IMR-90 (cell line): ENCODE data around the gene TACC3.

Experiments
- BHLHE40 ChIP-seq: fragments of 150-350 bp; IDR thresholded peaks from 2 replicates; pipeline ENCODE4 v1.6.1; 2016; ENCODE audit warnings: mild to moderate bottlenecking, low read depth, low read length
- CEBPB ChIP-seq: IDR thresholded peaks from 2 replicates; pipeline ENCODE4 v1.6.1; 2012; ENCODE audit warnings: low read depth, low read length, improper control_type of control experiment
- MAFK ChIP-seq: IDR thresholded peaks from 2 replicates; pipeline ENCODE4 v1.6.1; 2012; ENCODE audit warnings: low read depth, low read length, improper control_type of control experiment
- MAZ ChIP-seq: IDR thresholded peaks from 2 replicates; pipeline ENCODE4 v1.6.1; 2012; ENCODE audit warnings: low read depth, mild to moderate bottlenecking, low read length, improper control_type of control experiment, moderate library complexity, borderline replicate concordance
- MXI1 ChIP-seq: IDR thresholded peaks from 2 replicates; pipeline ENCODE4 v1.6.1; 2012; ENCODE audit warnings: low read depth, mild to moderate bottlenecking, low read length, moderate library complexity, borderline replicate concordance
- POLR2A ChIP-seq: IDR thresholded peaks from 2 replicates; pipeline ENCODE4 v1.6.1; 2012; ENCODE audit warnings: mild to moderate bottlenecking, low read depth, low read length
- RAD21 ChIP-seq: IDR thresholded peaks from 2 replicates; pipeline ENCODE4 v1.6.1; 2012; ENCODE audit warnings: low read length, improper control_type of control experiment
- RFX5 ChIP-seq: IDR thresholded peaks from 2 replicates; pipeline ENCODE4 v1.8.0; 2012; ENCODE audit warnings: low read depth, mild to moderate bottlenecking, low read length, moderate library complexity
- SMC3 ChIP-seq: fragments of 150-350 bp; IDR thresholded peaks from 2 replicates; pipeline ENCODE4 v1.6.1; 2016; ENCODE audit warnings: low read depth, mild to moderate bottlenecking, antibody characterized with exemption, low read length, moderate library complexity
- TF ChIP-seq, protein P1 (sequence below): conservative IDR thresholded peaks from 2 replicates; pipeline ENCODE4 v1.5.1; 2012; ENCODE audit warnings: mild to moderate bottlenecking, low read depth, low read length, improper control_type of control experiment
- TF ChIP-seq, protein P2 (sequence below): fragments of 150-350 bp; IDR thresholded peaks from 2 replicates; pipeline ENCODE4 v1.6.1; 2017; ENCODE audit warnings: mild to moderate bottlenecking, antibody characterized with exemption, low read length, low read depth

DNA sequence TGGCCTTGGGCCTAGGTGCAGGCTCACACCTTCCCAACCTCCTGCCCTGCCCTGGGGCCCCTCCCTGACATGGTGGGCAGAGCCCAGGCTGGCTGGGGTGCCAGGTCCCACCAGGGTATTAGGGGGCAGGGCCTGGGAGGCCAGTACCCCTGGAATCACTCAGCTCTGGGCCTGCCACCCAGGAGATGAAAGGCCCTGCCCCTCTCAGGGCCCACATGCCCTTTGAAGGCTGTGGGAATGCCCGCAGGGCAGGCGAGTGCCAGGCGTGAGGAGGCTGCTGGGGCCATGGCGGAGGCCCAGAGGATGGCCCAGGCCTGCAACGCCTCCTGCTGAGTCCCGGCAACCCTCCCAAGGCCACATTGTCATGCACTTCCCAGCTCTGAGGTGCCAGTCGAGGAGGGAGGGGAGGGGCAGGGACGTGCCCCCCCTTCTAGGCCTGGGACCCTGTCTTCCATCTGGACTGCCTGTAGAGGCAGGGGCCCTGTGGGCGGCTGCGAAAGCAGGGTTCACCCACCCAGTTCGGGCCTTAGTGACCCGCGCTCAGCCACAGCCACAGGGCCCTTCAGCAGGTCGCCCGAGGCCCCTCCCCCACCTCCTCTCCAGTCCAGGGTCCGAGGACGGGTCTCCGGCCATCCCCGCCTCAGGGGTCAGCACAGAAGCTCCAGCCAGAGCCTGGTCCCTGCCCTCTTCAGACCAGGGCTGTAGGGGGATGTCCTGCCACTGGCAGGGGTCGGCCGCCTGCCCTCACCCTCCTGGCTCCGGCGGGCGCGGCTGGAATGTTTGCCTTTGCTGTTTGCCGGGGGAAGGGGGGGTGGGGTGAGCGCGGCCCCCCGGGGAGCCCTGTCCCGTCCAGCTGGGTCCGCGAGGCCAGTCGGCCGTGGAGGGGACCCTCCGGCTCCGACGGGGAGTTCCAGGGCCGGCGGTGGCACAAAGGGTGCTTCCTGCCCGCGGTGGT is 45.1 kb downstream of the TACC3 start:
- TF ChIP-seq POLR2A (no peak), MXI1 (no peak), CEBPB (no peak), SMC3 (no peak), RAD21 (no peak), MAFK (no peak), RFX5 (no peak), MAZ (no peak), BHLHE40 (no peak)
- TF ChIP-seq, protein P1, sequence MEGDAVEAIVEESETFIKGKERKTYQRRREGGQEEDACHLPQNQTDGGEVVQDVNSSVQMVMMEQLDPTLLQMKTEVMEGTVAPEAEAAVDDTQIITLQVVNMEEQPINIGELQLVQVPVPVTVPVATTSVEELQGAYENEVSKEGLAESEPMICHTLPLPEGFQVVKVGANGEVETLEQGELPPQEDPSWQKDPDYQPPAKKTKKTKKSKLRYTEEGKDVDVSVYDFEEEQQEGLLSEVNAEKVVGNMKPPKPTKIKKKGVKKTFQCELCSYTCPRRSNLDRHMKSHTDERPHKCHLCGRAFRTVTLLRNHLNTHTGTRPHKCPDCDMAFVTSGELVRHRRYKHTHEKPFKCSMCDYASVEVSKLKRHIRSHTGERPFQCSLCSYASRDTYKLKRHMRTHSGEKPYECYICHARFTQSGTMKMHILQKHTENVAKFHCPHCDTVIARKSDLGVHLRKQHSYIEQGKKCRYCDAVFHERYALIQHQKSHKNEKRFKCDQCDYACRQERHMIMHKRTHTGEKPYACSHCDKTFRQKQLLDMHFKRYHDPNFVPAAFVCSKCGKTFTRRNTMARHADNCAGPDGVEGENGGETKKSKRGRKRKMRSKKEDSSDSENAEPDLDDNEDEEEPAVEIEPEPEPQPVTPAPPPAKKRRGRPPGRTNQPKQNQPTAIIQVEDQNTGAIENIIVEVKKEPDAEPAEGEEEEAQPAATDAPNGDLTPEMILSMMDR, result no peak
- TF ChIP-seq, protein P2, sequence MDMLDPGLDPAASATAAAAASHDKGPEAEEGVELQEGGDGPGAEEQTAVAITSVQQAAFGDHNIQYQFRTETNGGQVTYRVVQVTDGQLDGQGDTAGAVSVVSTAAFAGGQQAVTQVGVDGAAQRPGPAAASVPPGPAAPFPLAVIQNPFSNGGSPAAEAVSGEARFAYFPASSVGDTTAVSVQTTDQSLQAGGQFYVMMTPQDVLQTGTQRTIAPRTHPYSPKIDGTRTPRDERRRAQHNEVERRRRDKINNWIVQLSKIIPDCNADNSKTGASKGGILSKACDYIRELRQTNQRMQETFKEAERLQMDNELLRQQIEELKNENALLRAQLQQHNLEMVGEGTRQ, result no peak
